ENCODE measurements around the gene PCYT1B. TPM values are rescaled to one million over a fixed set of nuclear protein-coding genes. Genes with fewer than 3 reads are reported as not detected.

The PCYT1B gene
- total RNA-seq, 1 donor from 2014 or later: 0.12 TPM

- TF ChIP-seq CTCF (conservative IDR thresholded peaks at IDR 0.05; ENCODE audit: low read depth, low read length): no peak
- no peak for DNase-seq (ENCODE audit: low read depth)
- no peak overlapping the region for H3K4me3 ChIP-seq (ENCODE audit: low read depth, low read length)
These were observed 131.7 kb downstream of the PCYT1B start for GRCh38 chrX:24515447-24515846.

GRCh38 chrX:24513416-24513815, 133.7 kb downstream of the PCYT1B start:
- no peak for DNase-seq (ENCODE audit: low read depth)
- H3K4me3 ChIP-seq (ENCODE audit: low read depth, low read length): no peak overlapping the region
- no peak for TF ChIP-seq CTCF (conservative IDR thresholded peaks at IDR 0.05; ENCODE audit: low read depth, low read length)

- no peak for TF ChIP-seq CTCF (conservative IDR thresholded peaks at IDR 0.05; ENCODE audit: low read depth, low read length)
- H3K4me3 ChIP-seq (ENCODE audit: low read depth, low read length): no peak overlapping the region
- DNase-seq (ENCODE audit: low read depth): no peak
These were observed 138.8 kb downstream of the PCYT1B start for GRCh38 chrX:24508375-24508774.

Other genes with a start within 250 kb of the PCYT1B start
- 6.7 and 13.6 TPM in 2 replicates for gene PDK3, start 182.1 kb downstream of the PCYT1B start, total RNA-seq
- 14.3 and 24.6 TPM in 2 replicates for gene POLA1, start 46.6 kb upstream of the PCYT1B start, total RNA-seq

All from epithelial cell of proximal tubule (primary cell).